ENCODE data around the gene BDP1.
"Not testable (repeated sequence)": the region's sequence is repeated elsewhere in the genome, so short reads cannot be mapped to it uniquely, and the experiment has no call there.

The BDP1 gene

DNA sequence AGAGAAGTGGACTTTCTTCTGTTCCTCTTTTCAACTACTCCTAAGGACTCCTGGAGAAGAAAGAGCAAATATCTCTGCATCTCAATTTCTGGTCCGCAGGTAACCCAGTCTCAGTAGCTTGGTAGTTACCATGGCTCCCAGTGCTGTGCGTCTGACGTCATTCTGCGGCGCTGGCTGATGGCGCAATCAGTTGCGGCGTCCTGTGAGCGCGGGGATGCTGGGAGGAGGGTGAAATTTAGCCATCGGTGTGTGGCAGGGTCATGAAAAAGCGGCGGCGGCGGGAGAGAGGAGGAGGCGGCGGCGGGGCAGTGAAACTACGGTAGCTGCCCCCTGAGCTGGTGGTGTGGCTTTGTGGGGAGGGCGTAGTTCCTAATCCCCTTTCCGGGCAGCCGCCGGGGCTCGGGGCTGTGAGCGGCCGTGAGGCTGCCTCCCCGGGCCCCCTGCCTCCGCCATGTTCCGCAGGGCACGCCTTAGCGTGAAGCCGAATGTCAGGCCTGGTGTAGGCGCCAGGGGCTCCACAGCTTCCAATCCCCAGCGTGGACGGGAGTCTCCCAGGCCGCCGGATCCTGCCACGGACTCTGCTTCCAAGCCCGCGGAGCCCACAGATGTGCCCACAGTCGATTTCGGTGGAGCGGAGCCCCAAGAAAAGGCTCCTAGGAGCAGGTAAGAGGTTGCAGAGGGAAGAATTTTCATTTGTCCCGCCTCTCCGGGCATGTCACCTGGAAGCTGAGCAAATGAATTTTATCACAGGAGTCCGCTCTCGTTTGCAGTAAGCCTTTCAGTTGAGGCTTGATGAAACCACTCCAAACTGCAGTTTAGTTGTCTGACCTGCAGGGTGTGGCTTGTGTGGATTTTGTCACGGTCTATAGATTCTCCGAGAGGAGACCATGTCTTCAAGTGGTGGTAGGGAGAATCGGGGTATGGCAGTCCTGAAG, at the start of gene BDP1:
TSS of gene BDP1 (plus strand) at position 225 of the 935 bp plus-strand sequence. CDS start at position 452, 227 bp downstream.
- peak; percentile 92 for DNase-seq (ENCODE audit: low read depth)
- peak within 1 kb of the TSS; percentile 83 for H3K4me3 ChIP-seq (ENCODE audit: low read depth, low read length)
- peak; percentile 44 for TF ChIP-seq CTCF (IDR thresholded peaks at IDR 0.05; ENCODE audit: control insufficient read depth, extremely low read depth, insufficient read depth)

DNA sequence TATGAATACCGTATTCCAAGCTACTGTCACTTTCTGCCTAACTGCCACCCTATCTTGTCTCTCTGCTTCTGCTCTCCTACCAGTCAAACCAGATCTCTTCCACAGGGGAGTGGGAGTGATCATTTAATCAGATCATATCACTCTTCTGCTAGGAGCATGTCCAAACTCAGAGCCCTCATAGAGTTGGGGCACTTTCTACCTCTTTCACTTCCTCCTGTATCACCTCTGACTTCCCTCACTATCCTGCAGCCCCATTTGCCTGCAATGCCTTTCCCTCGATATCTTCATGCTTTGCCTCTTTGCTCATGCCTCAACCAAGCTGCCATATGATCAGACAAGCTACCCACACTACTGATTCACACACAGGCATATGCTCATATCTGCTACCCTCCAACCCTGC, 45.4 kb upstream of the BDP1 start:
- H3K4me3 ChIP-seq (ENCODE audit: low read depth, low read length) = not testable (repeated sequence)

DNA sequence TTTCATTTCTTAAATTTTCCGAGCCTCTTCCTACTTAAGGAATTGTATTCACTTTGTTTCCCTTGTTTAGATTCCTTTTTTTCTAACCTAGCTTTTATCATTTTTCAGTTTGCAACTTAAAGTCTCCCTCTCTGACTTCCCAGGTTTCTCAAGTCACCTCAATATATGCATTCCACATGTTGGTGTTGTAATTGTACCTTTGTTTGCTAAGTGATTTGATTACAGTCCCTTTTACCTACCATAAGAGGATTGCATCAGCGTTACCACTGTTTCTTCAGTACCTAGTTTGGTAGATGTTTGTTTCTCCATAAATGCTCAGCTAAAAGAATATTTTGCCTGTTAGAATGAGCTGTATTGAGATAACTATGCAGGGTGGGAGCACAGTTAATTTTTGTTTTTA, 39.8 kb upstream of the BDP1 start:
- not testable (repeated sequence) for H3K4me3 ChIP-seq (ENCODE audit: low read depth, low read length)
- peak; percentile 4 for DNase-seq (ENCODE audit: low read depth)

More for the DNA sequence above, 45.4 kb upstream of the BDP1 start:
- DNase-seq (ENCODE audit: low read depth) = not testable (repeated sequence)

- not testable (repeated sequence) for DNase-seq (ENCODE audit: low read depth); H3K4me3 ChIP-seq (ENCODE audit: low read depth, low read length)
These were observed 37.4 kb upstream of the BDP1 start for GRCh38 chr5:71418026-71418425.

DNA sequence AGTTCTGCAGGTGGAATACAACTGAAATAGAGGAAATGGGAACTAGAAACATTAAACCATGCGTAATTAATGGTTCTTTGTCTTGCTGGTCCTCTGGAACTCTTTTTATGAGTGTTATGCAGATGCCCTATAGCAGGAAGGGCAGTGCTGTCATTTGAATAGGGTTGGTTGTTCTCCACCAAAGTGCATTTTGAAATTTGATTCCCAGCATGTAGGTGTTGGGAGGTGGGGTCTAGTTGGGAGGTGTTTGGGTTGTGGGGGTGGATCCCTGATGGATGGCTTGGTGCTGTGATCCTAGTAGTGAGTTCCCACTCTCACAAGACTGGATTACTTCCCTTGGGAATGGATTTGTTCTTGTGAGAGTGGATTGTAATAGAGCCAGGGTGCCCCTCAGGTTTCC, 34.2 kb upstream of the BDP1 start:
- H3K4me3 ChIP-seq (ENCODE audit: low read depth, low read length); DNase-seq (ENCODE audit: low read depth): not testable (repeated sequence)

GRCh38 chr5:71423896-71424295, 31.6 kb upstream of the BDP1 start:
- H3K4me3 ChIP-seq (ENCODE audit: low read depth, low read length); DNase-seq (ENCODE audit: low read depth): not testable (repeated sequence)

- DNase-seq (ENCODE audit: low read depth); H3K4me3 ChIP-seq (ENCODE audit: low read depth, low read length): not testable (repeated sequence)
These were observed 28.6 kb upstream of the BDP1 start for GRCh38 chr5:71426686-71427474.

DNA sequence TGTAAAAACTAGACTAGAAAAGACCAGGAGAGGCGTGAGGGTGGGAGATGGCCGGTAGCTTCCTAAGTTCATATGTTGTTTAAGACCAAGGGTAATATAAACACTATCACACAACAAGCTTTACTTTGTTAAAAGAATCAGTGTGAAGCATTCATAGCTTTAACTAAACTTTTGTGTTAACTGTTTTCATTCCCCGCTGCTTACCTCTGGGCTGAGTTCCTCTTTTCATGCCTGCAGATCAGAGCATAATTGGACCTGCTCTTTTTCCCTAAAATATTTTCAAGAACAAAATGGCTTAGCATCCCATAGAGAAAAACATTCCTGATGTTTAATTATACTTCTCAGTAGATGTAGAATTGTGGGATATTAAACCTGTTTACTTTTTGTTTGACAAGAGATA, 23.0 kb upstream of the BDP1 start:
- DNase-seq (ENCODE audit: low read depth); H3K4me3 ChIP-seq (ENCODE audit: low read depth, low read length): not testable (repeated sequence)

GRCh38 chr5:71434825-71435224, 20.6 kb upstream of the BDP1 start:
- DNase-seq (ENCODE audit: low read depth); H3K4me3 ChIP-seq (ENCODE audit: low read depth, low read length): not testable (repeated sequence)

DNA sequence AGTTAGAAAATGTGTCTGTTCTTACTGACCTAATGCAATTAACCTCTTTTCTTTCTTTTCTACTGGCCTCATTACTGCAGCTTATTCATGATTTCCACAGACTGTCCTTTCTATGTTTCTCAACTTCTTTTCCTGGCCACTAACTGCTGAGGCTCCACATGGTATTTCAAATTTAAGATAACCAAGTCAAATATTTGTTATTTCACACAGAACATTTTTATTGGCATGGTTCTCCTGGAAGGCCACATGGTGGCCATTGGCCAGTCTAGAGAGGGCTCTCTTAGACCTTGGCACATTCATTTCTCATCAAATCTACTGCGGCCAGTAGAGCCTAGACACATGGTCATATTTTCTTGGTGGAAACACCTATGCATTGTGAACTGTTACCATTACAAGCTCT, 13.9 kb upstream of the BDP1 start:
- peak; percentile 85 for DNase-seq (ENCODE audit: low read depth)
- not testable (repeated sequence) for H3K4me3 ChIP-seq (ENCODE audit: low read depth, low read length)

- not testable (repeated sequence) for DNase-seq (ENCODE audit: low read depth)
- peak overlapping the region; percentile 61 for H3K4me3 ChIP-seq (ENCODE audit: low read depth, low read length)
These were observed 11.6 kb upstream of the BDP1 start for GRCh38 chr5:71443891-71444290.

DNA sequence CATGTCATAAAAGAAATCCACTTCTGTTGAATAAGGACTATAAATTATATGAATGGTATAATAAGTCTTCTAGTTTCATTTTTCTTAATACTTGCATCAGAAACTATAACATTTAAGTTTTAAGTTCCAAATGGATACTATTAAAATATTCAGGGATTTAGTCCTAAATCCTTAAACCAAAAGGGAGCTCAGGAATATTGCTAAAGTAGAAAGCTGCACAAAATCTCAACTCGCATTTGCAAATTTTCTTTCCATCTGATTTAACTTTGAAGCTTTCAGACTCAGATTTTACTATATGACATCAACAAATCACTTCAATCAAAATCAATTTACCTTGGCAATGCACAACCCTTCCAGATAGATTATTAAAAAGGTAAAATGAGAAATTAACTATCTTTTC, 10.4 kb upstream of the BDP1 start:
- peak overlapping the region; percentile 61 for H3K4me3 ChIP-seq (ENCODE audit: low read depth, low read length)
- not testable (repeated sequence) for DNase-seq (ENCODE audit: low read depth)

GRCh38 chr5:71445523-71446152, 9.8 kb upstream of the BDP1 start:
- not testable (repeated sequence) for DNase-seq (ENCODE audit: low read depth)
- H3K4me3 ChIP-seq (ENCODE audit: low read depth, low read length) = peak overlapping the region; percentile 61

- DNase-seq (ENCODE audit: low read depth) = not testable (repeated sequence)
- peak overlapping the region; percentile 61 for H3K4me3 ChIP-seq (ENCODE audit: low read depth, low read length)
These were observed 8.8 kb upstream of the BDP1 start for GRCh38 chr5:71446540-71447216.
